Measurements from ENCODE around the gene CCDC51. TPM values are rescaled to one million over a fixed set of nuclear protein-coding genes. Genes with fewer than 3 reads are reported as not detected.

CCDC51 gene
- polyA plus RNA-seq, 1 of the 3 experiments (the other 2 are of a cell fraction): 24.2 TPM

DNA sequence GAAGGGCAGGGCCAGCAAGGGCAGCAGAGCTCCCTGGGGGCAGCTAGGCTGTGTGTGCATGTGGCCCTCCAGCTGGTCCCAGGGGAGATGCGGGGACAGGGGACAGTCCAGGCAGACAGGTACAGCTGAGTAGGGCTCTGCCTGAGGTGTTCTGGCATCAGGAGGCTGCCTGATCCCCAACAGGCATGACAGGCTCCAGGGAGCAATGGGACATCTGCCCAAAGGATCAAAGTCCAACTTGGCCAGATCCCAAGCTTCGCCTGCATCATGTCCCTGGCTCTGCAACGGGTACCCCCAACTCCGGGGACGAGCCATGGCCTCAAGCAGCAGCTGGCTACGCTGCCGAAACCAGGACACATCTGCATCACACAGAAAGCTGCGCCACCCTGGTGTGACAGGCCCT lies 28.4 kb upstream of the CCDC51 start:
- H3K4me3 ChIP-seq (ENCODE audit: low read depth in 2 of 2, low read length in 1 of 2): no peak overlapping the region
- TF ChIP-seq GABPA (IDR thresholded peaks at IDR 0.05; ENCODE audit: low read depth) (no peak), MXI1 (IDR thresholded peaks at IDR 0.05; ENCODE audit: low read depth, low read length) (no peak), RAD21 (IDR thresholded peaks at IDR 0.05; ENCODE audit: low read length) (no peak), RFX5 (IDR thresholded peaks at IDR 0.05; ENCODE audit: low read length) (no peak), POLR2AphosphoS5 (IDR thresholded peaks at IDR 0.05; ENCODE audit: low read depth, low read length) (no peak), MEF2A (IDR thresholded peaks at IDR 0.05; ENCODE audit: borderline replicate concordance, low read depth) (no peak), NFIC (IDR thresholded peaks at IDR 0.05; ENCODE audit: borderline replicate concordance) (no peak), FOXJ3 (CRISPR knock-in tag; IDR thresholded peaks at IDR 0.05) (no peak), TAF1 (IDR thresholded peaks at IDR 0.05; ENCODE audit: borderline replicate concordance, low read depth, low read length) (no peak), RCOR1 (IDR thresholded peaks at IDR 0.05; ENCODE audit: low read length) (no peak)
- TF ChIP-seq, protein P1, sequence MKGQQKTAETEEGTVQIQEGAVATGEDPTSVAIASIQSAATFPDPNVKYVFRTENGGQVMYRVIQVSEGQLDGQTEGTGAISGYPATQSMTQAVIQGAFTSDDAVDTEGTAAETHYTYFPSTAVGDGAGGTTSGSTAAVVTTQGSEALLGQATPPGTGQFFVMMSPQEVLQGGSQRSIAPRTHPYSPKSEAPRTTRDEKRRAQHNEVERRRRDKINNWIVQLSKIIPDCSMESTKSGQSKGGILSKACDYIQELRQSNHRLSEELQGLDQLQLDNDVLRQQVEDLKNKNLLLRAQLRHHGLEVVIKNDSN (IDR thresholded peaks at IDR 0.05; ENCODE audit: borderline replicate concordance, low read depth): no peak
- TF ChIP-seq, protein P2, sequence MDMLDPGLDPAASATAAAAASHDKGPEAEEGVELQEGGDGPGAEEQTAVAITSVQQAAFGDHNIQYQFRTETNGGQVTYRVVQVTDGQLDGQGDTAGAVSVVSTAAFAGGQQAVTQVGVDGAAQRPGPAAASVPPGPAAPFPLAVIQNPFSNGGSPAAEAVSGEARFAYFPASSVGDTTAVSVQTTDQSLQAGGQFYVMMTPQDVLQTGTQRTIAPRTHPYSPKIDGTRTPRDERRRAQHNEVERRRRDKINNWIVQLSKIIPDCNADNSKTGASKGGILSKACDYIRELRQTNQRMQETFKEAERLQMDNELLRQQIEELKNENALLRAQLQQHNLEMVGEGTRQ (IDR thresholded peaks at IDR 0.05; ENCODE audit: borderline replicate concordance, low read depth, low read length): no peak
- TF ChIP-seq, protein P3, sequence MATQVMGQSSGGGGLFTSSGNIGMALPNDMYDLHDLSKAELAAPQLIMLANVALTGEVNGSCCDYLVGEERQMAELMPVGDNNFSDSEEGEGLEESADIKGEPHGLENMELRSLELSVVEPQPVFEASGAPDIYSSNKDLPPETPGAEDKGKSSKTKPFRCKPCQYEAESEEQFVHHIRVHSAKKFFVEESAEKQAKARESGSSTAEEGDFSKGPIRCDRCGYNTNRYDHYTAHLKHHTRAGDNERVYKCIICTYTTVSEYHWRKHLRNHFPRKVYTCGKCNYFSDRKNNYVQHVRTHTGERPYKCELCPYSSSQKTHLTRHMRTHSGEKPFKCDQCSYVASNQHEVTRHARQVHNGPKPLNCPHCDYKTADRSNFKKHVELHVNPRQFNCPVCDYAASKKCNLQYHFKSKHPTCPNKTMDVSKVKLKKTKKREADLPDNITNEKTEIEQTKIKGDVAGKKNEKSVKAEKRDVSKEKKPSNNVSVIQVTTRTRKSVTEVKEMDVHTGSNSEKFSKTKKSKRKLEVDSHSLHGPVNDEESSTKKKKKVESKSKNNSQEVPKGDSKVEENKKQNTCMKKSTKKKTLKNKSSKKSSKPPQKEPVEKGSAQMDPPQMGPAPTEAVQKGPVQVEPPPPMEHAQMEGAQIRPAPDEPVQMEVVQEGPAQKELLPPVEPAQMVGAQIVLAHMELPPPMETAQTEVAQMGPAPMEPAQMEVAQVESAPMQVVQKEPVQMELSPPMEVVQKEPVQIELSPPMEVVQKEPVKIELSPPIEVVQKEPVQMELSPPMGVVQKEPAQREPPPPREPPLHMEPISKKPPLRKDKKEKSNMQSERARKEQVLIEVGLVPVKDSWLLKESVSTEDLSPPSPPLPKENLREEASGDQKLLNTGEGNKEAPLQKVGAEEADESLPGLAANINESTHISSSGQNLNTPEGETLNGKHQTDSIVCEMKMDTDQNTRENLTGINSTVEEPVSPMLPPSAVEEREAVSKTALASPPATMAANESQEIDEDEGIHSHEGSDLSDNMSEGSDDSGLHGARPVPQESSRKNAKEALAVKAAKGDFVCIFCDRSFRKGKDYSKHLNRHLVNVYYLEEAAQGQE (IDR thresholded peaks at IDR 0.05; ENCODE audit: low read depth, low read length): no peak
- TF ChIP-seq, protein P4, sequence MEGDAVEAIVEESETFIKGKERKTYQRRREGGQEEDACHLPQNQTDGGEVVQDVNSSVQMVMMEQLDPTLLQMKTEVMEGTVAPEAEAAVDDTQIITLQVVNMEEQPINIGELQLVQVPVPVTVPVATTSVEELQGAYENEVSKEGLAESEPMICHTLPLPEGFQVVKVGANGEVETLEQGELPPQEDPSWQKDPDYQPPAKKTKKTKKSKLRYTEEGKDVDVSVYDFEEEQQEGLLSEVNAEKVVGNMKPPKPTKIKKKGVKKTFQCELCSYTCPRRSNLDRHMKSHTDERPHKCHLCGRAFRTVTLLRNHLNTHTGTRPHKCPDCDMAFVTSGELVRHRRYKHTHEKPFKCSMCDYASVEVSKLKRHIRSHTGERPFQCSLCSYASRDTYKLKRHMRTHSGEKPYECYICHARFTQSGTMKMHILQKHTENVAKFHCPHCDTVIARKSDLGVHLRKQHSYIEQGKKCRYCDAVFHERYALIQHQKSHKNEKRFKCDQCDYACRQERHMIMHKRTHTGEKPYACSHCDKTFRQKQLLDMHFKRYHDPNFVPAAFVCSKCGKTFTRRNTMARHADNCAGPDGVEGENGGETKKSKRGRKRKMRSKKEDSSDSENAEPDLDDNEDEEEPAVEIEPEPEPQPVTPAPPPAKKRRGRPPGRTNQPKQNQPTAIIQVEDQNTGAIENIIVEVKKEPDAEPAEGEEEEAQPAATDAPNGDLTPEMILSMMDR (IDR thresholded peaks at IDR 0.05): no peak
- TF ChIP-seq, protein P5, sequence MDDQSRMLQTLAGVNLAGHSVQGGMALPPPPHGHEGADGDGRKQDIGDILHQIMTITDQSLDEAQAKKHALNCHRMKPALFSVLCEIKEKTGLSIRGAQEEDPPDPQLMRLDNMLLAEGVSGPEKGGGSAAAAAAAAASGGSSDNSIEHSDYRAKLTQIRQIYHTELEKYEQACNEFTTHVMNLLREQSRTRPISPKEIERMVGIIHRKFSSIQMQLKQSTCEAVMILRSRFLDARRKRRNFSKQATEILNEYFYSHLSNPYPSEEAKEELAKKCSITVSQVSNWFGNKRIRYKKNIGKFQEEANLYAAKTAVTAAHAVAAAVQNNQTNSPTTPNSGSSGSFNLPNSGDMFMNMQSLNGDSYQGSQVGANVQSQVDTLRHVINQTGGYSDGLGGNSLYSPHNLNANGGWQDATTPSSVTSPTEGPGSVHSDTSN (IDR thresholded peaks at IDR 0.05): no peak
- H3F3A ChIP-seq (replicated peaks; ENCODE audit: insufficient read depth): peaks cover 14% of the 10 kb centered on the region
- no peaks in the 10 kb centered on the region for H3K9me3 ChIP-seq
- H3K36me3 ChIP-seq (replicated peaks in 1 of 2; ENCODE audit: control insufficient read depth in 1 of 2, insufficient read depth in 2 of 2, low read length in 1 of 2): peaks cover 0 to 32% of the 10 kb centered on the region in 2 experiments
- peak overlapping the region; percentile 99 to 100; a peak in 3 of 4 replicates for H3K27ac ChIP-seq (ENCODE audit: low read depth in 2 of 2, low read length in 1 of 2)
- H3K4me2 ChIP-seq: peak overlapping the region; percentile 78; the same call in 1 of the 2 replicates
- DNase-seq: peak; percentile 60
- no peaks in the 10 kb centered on the region for H4K20me1 ChIP-seq (ENCODE audit: insufficient read depth)
- WGBS (ENCODE audit: low lambda C conversion rate): 67% methylated on average over 8 of the region's 8 CpGs
- H2AFZ ChIP-seq (ENCODE audit: low read depth): no peak overlapping the region
- peaks cover 68% of the 10 kb centered on the region for H3K79me2 ChIP-seq (ENCODE audit: insufficient read depth)
- ChIA-PET POLR2A (interaction anchor here (0.9 to 2.1 kb wide), 2 partner anchors 28 to 35 kb away, joined by 3 to 6 read pairs; partner anchors contain the start of gene SHISA5), CTCF (interaction anchor here (1.3 to 8.2 kb wide), 3 partner anchors 39 to 85 kb away, joined by 3 to 136 read pairs (median 3); partner anchors contain the start of gene PFKFB4)
- no peak overlapping the region; the same call in 1 of the 2 replicates for H3K9ac ChIP-seq
- peaks cover 16 to 64% of the 10 kb centered on the region in 2 experiments; a peak in 2 of 4 replicates for H3K4me1 ChIP-seq (ENCODE audit: control insufficient read depth in 1 of 2, insufficient read depth in 2 of 2, low read depth in 1 of 2, low read length in 1 of 2)
- H3K27me3 ChIP-seq (ENCODE audit: insufficient read depth): no peaks in the 10 kb centered on the region
- no peaks in the 10 kb centered on the region for H3K9me2 ChIP-seq
